ENCODE results near the gene BSN.
A peak's percentile ranks its signal among the peaks of the same experiment; 100 is the strongest.

The BSN gene

GRCh38 chr3:49620728-49621127 is 66.5 kb downstream of the BSN start:
- H3K36me3 ChIP-seq (replicated peaks in 1 of 2; ENCODE audit: control insufficient read depth in 2 of 2, insufficient read depth in 2 of 2, low read length in 2 of 2), result peaks cover 0 to 9% of the 10 kb centered on the region in 2 donors
- no peak for DNase-seq (ENCODE audit: low spot score)
- no peak overlapping the region for H2BK15ac ChIP-seq (ENCODE audit: low read length)
- no peaks in the 10 kb centered on the region for H3K9me3 ChIP-seq (replicated peaks in 1 of 2; ENCODE audit: control insufficient read depth in 2 of 2, insufficient read depth in 1 of 2, low read depth in 1 of 2, low read length in 2 of 2)
- no peaks in the 10 kb centered on the region for H3K79me1 ChIP-seq (ENCODE audit: low read depth, low read length)
- H3K4me1 ChIP-seq (ENCODE audit: control insufficient read depth in 2 of 2, insufficient read depth in 1 of 2, low read depth in 1 of 2, low read length in 2 of 2), result peaks cover 7 to 12% of the 10 kb centered on the region in 2 donors
- H2AFZ ChIP-seq (ENCODE audit: low read length), result no peak overlapping the region
- no peak overlapping the region for H3K27ac ChIP-seq (replicated peaks; ENCODE audit: low read length)
- H4K8ac ChIP-seq (ENCODE audit: low read depth, low read length), result no peak overlapping the region
- no peak overlapping the region for H2AK5ac ChIP-seq (ENCODE audit: low read depth, low read length)
- no peak overlapping the region for H3K4me3 ChIP-seq (ENCODE audit: low read length in 2 of 2)
- no peak overlapping the region for H3K9ac ChIP-seq (ENCODE audit: low read depth, low read length, poor library complexity)
- no peak overlapping the region for H2BK120ac ChIP-seq (ENCODE audit: low read depth, low read length)
- no CpG with 5 or more reads among the region's 8 CpGs for WGBS, 2 donors (ENCODE audit: extremely low coverage in 2 of 2, insufficient read length in 2 of 2, insufficient replicate concordance in 1 of 2)
- H3K23ac ChIP-seq (ENCODE audit: low read depth, low read length, poor library complexity), result no peak overlapping the region
- no peak overlapping the region for H3K4me2 ChIP-seq (ENCODE audit: insufficient read depth, low read length, poor library complexity, severe bottlenecking)
- no peaks in the 10 kb centered on the region for H3K27me3 ChIP-seq (ENCODE audit: control insufficient read depth in 3 of 3, insufficient read depth in 3 of 3, low read depth in 1 of 3, low read length in 3 of 3)
- no peak overlapping the region for H2BK5ac ChIP-seq (ENCODE audit: low read length)
- no peak overlapping the region for H4K91ac ChIP-seq (ENCODE audit: low read depth, low read length, poor library complexity)
- no peak overlapping the region for H3K14ac ChIP-seq (ENCODE audit: low read length)
- no peak overlapping the region for H3K4ac ChIP-seq (ENCODE audit: low read length)
- H2BK12ac ChIP-seq (ENCODE audit: low read length), result no peak overlapping the region
- no peak overlapping the region for H3K18ac ChIP-seq (ENCODE audit: low read length)

- H3K27ac ChIP-seq (replicated peaks; ENCODE audit: low read length), result no peak overlapping the region
- no peak overlapping the region for H4K8ac ChIP-seq (ENCODE audit: low read depth, low read length)
- no peak overlapping the region for H4K91ac ChIP-seq (ENCODE audit: low read depth, low read length, poor library complexity)
- no peak overlapping the region for H3K18ac ChIP-seq (ENCODE audit: low read length)
- H3K79me1 ChIP-seq (ENCODE audit: low read depth, low read length), result no peaks in the 10 kb centered on the region
- no peaks in the 10 kb centered on the region for H3K9me3 ChIP-seq (replicated peaks in 1 of 2; ENCODE audit: control insufficient read depth in 2 of 2, insufficient read depth in 1 of 2, low read depth in 1 of 2, low read length in 2 of 2)
- H2AFZ ChIP-seq (ENCODE audit: low read length), result no peak overlapping the region
- H2BK5ac ChIP-seq (ENCODE audit: low read length), result no peak overlapping the region
- no peak overlapping the region for H3K4me3 ChIP-seq (ENCODE audit: low read length in 2 of 2)
- no peak overlapping the region for H2BK12ac ChIP-seq (ENCODE audit: low read length)
- H3K4ac ChIP-seq (ENCODE audit: low read length), result no peak overlapping the region
- no peaks in the 10 kb centered on the region for H3K27me3 ChIP-seq (ENCODE audit: control insufficient read depth in 3 of 3, insufficient read depth in 3 of 3, low read depth in 1 of 3, low read length in 3 of 3)
- H3K4me1 ChIP-seq (ENCODE audit: control insufficient read depth in 2 of 2, insufficient read depth in 1 of 2, low read depth in 1 of 2, low read length in 2 of 2), result no peaks in the 10 kb centered on the region
- DNase-seq (ENCODE audit: low spot score), result no peak
- H3K9ac ChIP-seq (ENCODE audit: low read depth, low read length, poor library complexity), result no peak overlapping the region
- no peak overlapping the region for H3K4me2 ChIP-seq (ENCODE audit: insufficient read depth, low read length, poor library complexity, severe bottlenecking)
- H2BK120ac ChIP-seq (ENCODE audit: low read depth, low read length), result no peak overlapping the region
- no peak overlapping the region for H3K14ac ChIP-seq (ENCODE audit: low read length)
- H2AK5ac ChIP-seq (ENCODE audit: low read depth, low read length), result no peak overlapping the region
- H3K23ac ChIP-seq (ENCODE audit: low read depth, low read length, poor library complexity), result no peak overlapping the region
- no CpG with 5 or more reads among the region's 1 CpG for WGBS, 2 donors (ENCODE audit: extremely low coverage in 2 of 2, insufficient read length in 2 of 2, insufficient replicate concordance in 1 of 2)
- peaks cover 0 to 15% of the 10 kb centered on the region in 2 donors for H3K36me3 ChIP-seq (replicated peaks in 1 of 2; ENCODE audit: control insufficient read depth in 2 of 2, insufficient read depth in 2 of 2, low read length in 2 of 2)
- no peak overlapping the region for H2BK15ac ChIP-seq (ENCODE audit: low read length)
Observed at GRCh38 chr3:49623071-49623470, 68.8 kb downstream of the BSN start.

GRCh38 chr3:49625071-49625470 is 70.8 kb downstream of the BSN start:
- Histone ChIP-seq H2BK120ac (ENCODE audit: low read depth, low read length) (no peak overlapping the region), H3K9me3 (replicated peaks in 1 of 2; ENCODE audit: control insufficient read depth in 2 of 2, insufficient read depth in 1 of 2, low read depth in 1 of 2, low read length in 2 of 2) (no peaks in the 10 kb centered on the region), H3K18ac (ENCODE audit: low read length) (peak overlapping the region; percentile 13), H2BK5ac (ENCODE audit: low read length) (no peak overlapping the region), H3K4me2 (ENCODE audit: insufficient read depth, low read length, poor library complexity, severe bottlenecking) (no peak overlapping the region), H4K91ac (ENCODE audit: low read depth, low read length, poor library complexity) (no peak overlapping the region), H3K27ac (replicated peaks; ENCODE audit: low read length) (no peak overlapping the region), H3K36me3 (replicated peaks in 1 of 2; ENCODE audit: control insufficient read depth in 2 of 2, insufficient read depth in 2 of 2, low read length in 2 of 2) (peaks cover 0 to 15% of the 10 kb centered on the region in 2 donors), H3K79me1 (ENCODE audit: low read depth, low read length) (no peaks in the 10 kb centered on the region), H3K23ac (ENCODE audit: low read depth, low read length, poor library complexity) (no peak overlapping the region), H3K27me3 (ENCODE audit: control insufficient read depth in 3 of 3, insufficient read depth in 3 of 3, low read depth in 1 of 3, low read length in 3 of 3) (no peaks in the 10 kb centered on the region), H2BK15ac (ENCODE audit: low read length) (no peak overlapping the region), H2AFZ (ENCODE audit: low read length) (no peak overlapping the region), H3K4me1 (ENCODE audit: control insufficient read depth in 2 of 2, insufficient read depth in 1 of 2, low read depth in 1 of 2, low read length in 2 of 2) (no peaks in the 10 kb centered on the region), H3K14ac (ENCODE audit: low read length) (peak overlapping the region; percentile 51), H4K8ac (ENCODE audit: low read depth, low read length) (no peak overlapping the region), H2AK5ac (ENCODE audit: low read depth, low read length) (no peak overlapping the region), H3K4me3 (ENCODE audit: low read length in 2 of 2) (no peak overlapping the region), H3K9ac (ENCODE audit: low read depth, low read length, poor library complexity) (peak overlapping the region; percentile 73), H2BK12ac (ENCODE audit: low read length) (no peak overlapping the region), H3K4ac (ENCODE audit: low read length) (no peak overlapping the region)
- no CpG with 5 or more reads among the region's 13 CpGs for WGBS, 2 donors (ENCODE audit: extremely low coverage in 2 of 2, insufficient read length in 2 of 2, insufficient replicate concordance in 1 of 2)
- DNase-seq (ENCODE audit: low spot score), result no peak

- Histone ChIP-seq H2BK120ac (ENCODE audit: low read depth, low read length) (no peak overlapping the region), H3K9me3 (replicated peaks in 1 of 2; ENCODE audit: control insufficient read depth in 2 of 2, insufficient read depth in 1 of 2, low read depth in 1 of 2, low read length in 2 of 2) (peaks cover 0 to 3% of the 10 kb centered on the region in 2 donors), H2BK12ac (ENCODE audit: low read length) (no peak overlapping the region), H3K4ac (ENCODE audit: low read length) (no peak overlapping the region), H3K18ac (ENCODE audit: low read length) (no peak overlapping the region), H3K36me3 (replicated peaks in 1 of 2; ENCODE audit: control insufficient read depth in 2 of 2, insufficient read depth in 2 of 2, low read length in 2 of 2) (peaks cover 0 to 19% of the 10 kb centered on the region in 2 donors), H4K91ac (ENCODE audit: low read depth, low read length, poor library complexity) (no peak overlapping the region), H4K8ac (ENCODE audit: low read depth, low read length) (no peak overlapping the region), H3K79me1 (ENCODE audit: low read depth, low read length) (no peaks in the 10 kb centered on the region), H3K4me1 (ENCODE audit: control insufficient read depth in 2 of 2, insufficient read depth in 1 of 2, low read depth in 1 of 2, low read length in 2 of 2) (no peaks in the 10 kb centered on the region), H3K27ac (replicated peaks; ENCODE audit: low read length) (no peak overlapping the region), H2BK15ac (ENCODE audit: low read length) (no peak overlapping the region), H3K14ac (ENCODE audit: low read length) (no peak overlapping the region), H3K4me2 (ENCODE audit: insufficient read depth, low read length, poor library complexity, severe bottlenecking) (no peak overlapping the region), H3K4me3 (ENCODE audit: low read length in 2 of 2) (no peak overlapping the region), H3K23ac (ENCODE audit: low read depth, low read length, poor library complexity) (no peak overlapping the region), H2AFZ (ENCODE audit: low read length) (no peak overlapping the region), H2AK5ac (ENCODE audit: low read depth, low read length) (no peak overlapping the region), H2BK5ac (ENCODE audit: low read length) (no peak overlapping the region), H3K9ac (ENCODE audit: low read depth, low read length, poor library complexity) (no peak overlapping the region), H3K27me3 (ENCODE audit: control insufficient read depth in 3 of 3, insufficient read depth in 3 of 3, low read depth in 1 of 3, low read length in 3 of 3) (no peaks in the 10 kb centered on the region)
- DNase-seq (ENCODE audit: low spot score), result no peak
- no CpG with 5 or more reads among the region's 8 CpGs for WGBS, 2 donors (ENCODE audit: extremely low coverage in 2 of 2, insufficient read length in 2 of 2, insufficient replicate concordance in 1 of 2)
Observed at GRCh38 chr3:49626101-49626581, 71.9 kb downstream of the BSN start.

Data from neuronal stem cell (in vitro differentiated cells).